Naive thymus-derived CD8-positive, alpha-beta T cell (primary cell): ENCODE data around the gene DMAC1. TPM values are rescaled to one million over a fixed set of nuclear protein-coding genes. Genes with fewer than 3 reads are reported as not detected.
A peak's percentile ranks its signal among the peaks of the same experiment; 100 is the strongest.

Source experiments
- ATAC-seq, 2 donors: fragments of 150-1000 bp; cut with Tn5 transposase in 1 of 2; sonication (Bioruptor Pico), chemical (Tn5 transposase) in 1 of 2; 1 replicate in 1 of 2; 2 replicates in 1 of 2; pipeline ENCODE4 v1.10.0; 2021; ENCODE audit warnings: mild to moderate bottlenecking in 2 of 2, moderate library complexity in 2 of 2
- POLR2A ChIA-PET: fragments of 350-600 bp; sonication (Branson Sonifier 250); formaldehyde crosslinking; loops from one replicate; lab custom pipeline; 2021; ENCODE audit warnings: antibody characterized with exemption; lab: Charles Lee
- DNase-seq, 10 donors: peaks; one replicate each; pipeline versions ENCODE4 v3.0.0 to v3.0.0-alpha.2; 2020 to 2022
- H3K27ac Mint-ChIP-seq, 10 donors: one replicate each; pipeline ENCODE4 v1.8.0; 2020 to 2022; ENCODE audit warnings: mild to moderate bottlenecking in 10 of 10, mixed read lengths in 10 of 10, moderate library complexity in 4 of 10, inconsistent platforms in 1 of 10
- H3K27me3 Mint-ChIP-seq, 5 donors: one replicate each; pipeline ENCODE4 v1.8.0; 2021 to 2022; ENCODE audit warnings: mixed read lengths in 5 of 5
- H3K36me3 Mint-ChIP-seq, 3 donors: one replicate each; pipeline ENCODE4 v1.8.0; 2020 to 2022; ENCODE audit warnings: mixed read lengths in 3 of 3, mild to moderate bottlenecking in 2 of 3, inconsistent platforms in 1 of 3
- H3K4me1 Mint-ChIP-seq, 4 donors: one replicate each; pipeline ENCODE4 v1.8.0; 2021 to 2022; ENCODE audit warnings: mixed read lengths in 4 of 4
- H3K4me3 Mint-ChIP-seq, 10 donors: one replicate each; pipeline ENCODE4 v1.8.0; 2020 to 2022; ENCODE audit warnings: mild to moderate bottlenecking in 10 of 10, mixed read lengths in 10 of 10, moderate library complexity in 6 of 10, inconsistent platforms in 1 of 10
- H3K9me3 Mint-ChIP-seq, 9 donors: one replicate each; pipeline ENCODE4 v1.8.0; 2020 to 2022; ENCODE audit warnings: mixed read lengths in 9 of 9, mild to moderate bottlenecking in 3 of 9, inconsistent platforms in 1 of 9, moderate library complexity in 1 of 9
- polyA plus RNA-seq, 3 donors: library from polyadenylated mRNA; unstranded; fragments of 300-500 nt; fragmentation: Illumina TruSeq; gene quantifications; one replicate each; pipeline ENCODE4 v1.2.3, GENCODE V29; 2021
- total RNA-seq, 8 experiments: library from RNA in 2 of 8; stranded (reverse) in 2 of 8; gene quantifications; one replicate each; pipeline ENCODE4 v1.2.3 and lab custom pipeline; 2021 to 2026

DMAC1 gene
- total and polyA plus RNA-seq, 5 experiments from 2014 or later = 34.7 to 69.9 (median 52.8) TPM

DNA sequence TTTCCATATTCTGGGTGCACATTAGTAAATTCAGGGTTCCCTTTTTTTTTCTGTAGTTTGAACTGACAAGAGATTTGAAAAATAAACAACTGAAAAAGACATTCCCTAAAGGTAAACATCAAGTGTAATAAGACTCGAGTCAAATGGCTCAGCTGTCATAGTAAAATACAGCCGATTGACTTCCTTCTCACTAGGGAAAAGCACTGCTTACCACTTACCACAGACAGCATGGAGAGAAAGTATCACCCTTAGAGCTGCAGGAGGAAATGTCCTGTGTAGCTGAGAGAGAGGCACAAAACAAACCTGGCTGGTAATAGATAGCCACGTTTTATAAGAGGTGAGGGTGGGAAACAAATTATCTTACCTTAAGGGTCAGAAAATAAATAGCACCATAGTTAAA is 12.1 kb upstream of the DMAC1 start:
- H3K4me3 Mint-ChIP-seq = no peak overlapping the region
- H3K9me3 Mint-ChIP-seq = no peaks in the 10 kb centered on the region
- H3K36me3 Mint-ChIP-seq = no peaks in the 10 kb centered on the region
- H3K27ac Mint-ChIP-seq = peak overlapping the region in 1 of 10 donors; percentile 47
- no peak for DNase-seq
- peaks cover 0 to 12% (median 0%) of the 10 kb centered on the region in 5 donors for H3K27me3 Mint-ChIP-seq
- POLR2A ChIA-PET = no interaction called here
- no peak for ATAC-seq
- H3K4me1 Mint-ChIP-seq = peaks cover 0 to 2% (median under 1%) of the 10 kb centered on the region in 4 donors

- no peaks in the 10 kb centered on the region for H3K9me3 Mint-ChIP-seq
- H3K36me3 Mint-ChIP-seq = peaks cover 0 to 6% (median 4%) of the 10 kb centered on the region in 3 donors
- no peak overlapping the region for H3K4me3 Mint-ChIP-seq
- no peak overlapping the region for H3K27ac Mint-ChIP-seq
- POLR2A ChIA-PET = no interaction called here
- DNase-seq (no peak), ATAC-seq (no peak)
- H3K4me1 Mint-ChIP-seq = peaks cover 7 to 20% (median 16%) of the 10 kb centered on the region in 4 donors
- no peaks in the 10 kb centered on the region for H3K27me3 Mint-ChIP-seq
These were observed 3.1 kb upstream of the DMAC1 start for GRCh38 chr9:7802666-7803065.

GRCh38 chr9:7799944-7800285 is 337 bp upstream of the DMAC1 start:
- peaks cover 4 to 31% (median 12%) of the 10 kb centered on the region in 3 donors for H3K36me3 Mint-ChIP-seq
- peak overlapping the region; percentile 81 to 95 (median 94) for H3K4me3 Mint-ChIP-seq
- ATAC-seq (peak; percentile 1 to 13), DNase-seq (peak in 1 of 10 donors; percentile 10)
- H3K4me1 Mint-ChIP-seq = peaks cover 15 to 41% (median 37%) of the 10 kb centered on the region in 4 donors
- POLR2A ChIA-PET = interaction anchor here (1.2 kb wide), 1 partner anchor 173 kb away, joined by 3 read pairs; no protein-coding TSS in a partner anchor
- H3K27me3 Mint-ChIP-seq = no peaks in the 10 kb centered on the region
- H3K9me3 Mint-ChIP-seq = no peaks in the 10 kb centered on the region
- peak overlapping the region; percentile 69 to 97 (median 95) for H3K27ac Mint-ChIP-seq

GRCh38 chr9:7794196-7794595 is 5.4 kb downstream of the DMAC1 start:
- Mint-ChIP-seq H3K9me3 (no peaks in the 10 kb centered on the region), H3K36me3 (peaks cover 4 to 67% (median 20%) of the 10 kb centered on the region in 3 donors), H3K4me3 (no peak overlapping the region), H3K27me3 (no peaks in the 10 kb centered on the region), H3K27ac (peak overlapping the region in 6 of 10 donors; percentile 12 to 65 (median 46)), H3K4me1 (peaks cover 30 to 60% (median 51%) of the 10 kb centered on the region in 4 donors)
- DNase-seq (no peak), ATAC-seq (no peak)
- POLR2A ChIA-PET = no interaction called here

DNA sequence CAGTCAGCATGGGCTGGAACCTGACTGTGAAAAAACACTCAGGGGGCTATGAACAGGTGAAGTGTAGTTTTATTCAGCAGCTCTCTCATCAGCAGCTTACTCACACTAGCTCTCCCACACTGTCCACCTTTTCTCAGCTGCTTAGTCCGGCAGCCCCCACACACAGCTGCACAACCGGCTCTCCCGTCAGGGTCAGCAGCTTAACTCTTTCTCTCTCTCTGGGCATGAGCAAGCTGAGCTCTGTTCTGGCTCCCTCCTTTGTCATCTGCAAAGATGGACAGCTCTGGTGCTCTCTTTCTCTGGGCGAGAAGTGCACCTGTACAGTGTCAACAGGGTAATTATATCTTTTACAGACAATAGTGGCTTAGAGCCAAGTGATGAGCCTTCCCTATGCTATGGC is 8.2 kb downstream of the DMAC1 start:
- H3K27ac Mint-ChIP-seq = peak overlapping the region in 8 of 10 donors; percentile 7 to 86 (median 40)
- no peak for DNase-seq
- peaks cover 0 to 52% (median 17%) of the 10 kb centered on the region in 3 donors for H3K36me3 Mint-ChIP-seq
- no peaks in the 10 kb centered on the region for H3K27me3 Mint-ChIP-seq
- POLR2A ChIA-PET = no interaction called here
- peaks cover 21 to 39% (median 30%) of the 10 kb centered on the region in 4 donors for H3K4me1 Mint-ChIP-seq
- H3K9me3 Mint-ChIP-seq = no peaks in the 10 kb centered on the region
- no peak overlapping the region for H3K4me3 Mint-ChIP-seq
- ATAC-seq = no peak

DNA sequence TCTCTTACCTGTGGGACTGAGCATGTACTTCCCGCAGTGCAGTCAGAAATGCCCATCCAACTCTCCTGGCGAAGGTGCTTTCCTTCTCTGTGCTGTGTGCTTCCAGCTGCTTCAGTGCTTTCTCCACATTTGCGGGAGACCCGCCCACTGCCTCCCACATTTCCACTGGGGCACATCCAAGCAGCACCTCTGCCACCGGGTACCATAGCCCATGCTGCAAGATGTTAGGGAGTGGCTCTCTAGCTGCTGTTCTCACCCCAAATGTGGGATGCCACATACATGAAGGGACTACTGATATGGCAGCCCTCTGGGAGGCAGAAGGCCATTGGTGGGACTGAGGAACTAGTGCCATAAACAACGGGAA is 8.8 kb downstream of the DMAC1 start:
- Mint-ChIP-seq H3K4me3 (no peak overlapping the region), H3K9me3 (no peaks in the 10 kb centered on the region), H3K4me1 (peaks cover 15 to 33% (median 25%) of the 10 kb centered on the region in 4 donors), H3K27ac (peak overlapping the region in 2 of 10 donors; percentile 9 to 52), H3K27me3 (no peaks in the 10 kb centered on the region), H3K36me3 (peaks cover 0 to 46% (median 12%) of the 10 kb centered on the region in 3 donors)
- DNase-seq = no peak
- POLR2A ChIA-PET = no interaction called here
- no peak for ATAC-seq

GRCh38 chr9:7790022-7790818 is 9.4 kb downstream of the DMAC1 start:
- DNase-seq (no peak), ATAC-seq (no peak)
- Mint-ChIP-seq H3K27me3 (no peaks in the 10 kb centered on the region), H3K36me3 (peaks cover 0 to 41% (median 12%) of the 10 kb centered on the region in 3 donors), H3K9me3 (no peaks in the 10 kb centered on the region), H3K4me1 (peaks cover 12 to 28% (median 21%) of the 10 kb centered on the region in 4 donors), H3K27ac (peak overlapping the region in 1 of 10 donors; percentile 4), H3K4me3 (no peak overlapping the region)
- POLR2A ChIA-PET = no interaction called here

DNA sequence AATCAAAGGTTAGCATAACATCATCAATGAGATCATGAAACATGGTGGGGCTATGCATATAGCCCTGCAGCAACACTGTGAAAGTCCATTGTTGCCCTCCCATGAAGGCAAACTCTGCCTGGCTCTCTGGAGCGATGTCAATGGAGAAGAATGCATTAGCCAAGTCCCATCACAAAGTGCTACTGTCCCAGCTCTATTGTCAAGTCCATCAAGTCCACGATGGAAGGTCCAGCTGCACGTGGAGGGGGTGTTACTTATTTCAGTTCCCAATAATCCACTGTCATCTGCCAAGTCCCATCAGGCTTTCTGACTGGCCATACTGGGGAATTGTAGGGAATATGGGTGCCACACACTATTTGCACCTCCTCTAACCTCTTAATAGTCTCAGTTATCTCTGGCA is 10.8 kb downstream of the DMAC1 start:
- H3K36me3 Mint-ChIP-seq = peaks cover 0 to 26% (median 7%) of the 10 kb centered on the region in 3 donors
- no peaks in the 10 kb centered on the region for H3K9me3 Mint-ChIP-seq
- DNase-seq (no peak), ATAC-seq (no peak)
- H3K4me1 Mint-ChIP-seq = peaks cover 5 to 26% (median 16%) of the 10 kb centered on the region in 4 donors
- H3K27me3 Mint-ChIP-seq = no peaks in the 10 kb centered on the region
- POLR2A ChIA-PET = no interaction called here
- no peak overlapping the region for H3K27ac Mint-ChIP-seq
- H3K4me3 Mint-ChIP-seq = no peak overlapping the region

DNA sequence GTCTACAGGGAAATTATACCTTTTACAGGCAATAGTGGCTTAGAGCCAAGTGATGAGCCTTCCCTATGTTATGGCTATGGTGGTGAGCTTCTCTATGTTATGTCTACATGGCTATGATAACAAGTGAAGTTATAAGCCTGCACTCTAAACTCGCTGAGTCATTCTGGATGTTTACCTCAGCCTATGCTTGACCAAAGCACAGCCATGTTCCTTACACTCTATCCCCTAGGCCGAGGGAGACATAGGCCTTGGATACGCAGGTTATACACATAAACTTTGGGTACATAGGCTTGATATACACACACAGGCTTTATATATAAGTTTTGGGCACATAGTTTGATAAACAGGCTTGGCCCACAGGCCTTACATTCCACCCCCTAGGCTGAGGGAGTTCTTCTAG is 13.8 kb downstream of the DMAC1 start:
- H3K9me3 Mint-ChIP-seq = no peaks in the 10 kb centered on the region
- POLR2A ChIA-PET = interaction anchor here (0.7 kb wide), 1 partner anchor 9 kb away, joined by 4 read pairs; no protein-coding TSS in a partner anchor
- H3K4me1 Mint-ChIP-seq = peaks cover 0 to 2% (median 0%) of the 10 kb centered on the region in 4 donors

DNA sequence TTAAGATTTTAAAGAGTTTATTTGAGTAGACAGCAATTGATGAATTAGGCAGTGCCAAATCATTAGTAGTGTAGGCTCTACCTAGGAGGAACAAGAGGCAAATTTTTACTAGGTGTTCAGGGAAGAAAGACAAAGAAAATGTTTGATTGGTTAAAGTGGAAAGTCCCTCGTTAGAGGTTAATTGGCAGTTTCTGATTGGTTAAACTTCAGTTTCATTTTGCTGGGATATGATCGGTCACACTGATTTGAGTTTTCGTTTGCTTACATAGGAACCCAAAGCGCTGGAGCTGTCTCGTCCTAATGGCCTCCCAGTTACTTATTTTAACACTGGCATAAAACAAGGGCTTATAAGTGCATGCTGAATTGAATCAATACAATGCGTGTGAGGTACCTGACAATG is 15.1 kb downstream of the DMAC1 start:
- ATAC-seq (no peak), DNase-seq (no peak)
- H3K27ac Mint-ChIP-seq = no peak overlapping the region
- H3K9me3 Mint-ChIP-seq = no peaks in the 10 kb centered on the region
- peaks cover 0 to 2% (median 0%) of the 10 kb centered on the region in 4 donors for H3K4me1 Mint-ChIP-seq
- POLR2A ChIA-PET = no interaction called here
- H3K36me3 Mint-ChIP-seq = peaks cover 0 to 2% (median 0%) of the 10 kb centered on the region in 3 donors
- peaks cover 0 to 2% (median 0%) of the 10 kb centered on the region in 5 donors for H3K27me3 Mint-ChIP-seq
- no peak overlapping the region for H3K4me3 Mint-ChIP-seq

More for the DNA sequence above, 13.8 kb downstream of the DMAC1 start:
- no peak overlapping the region for H3K4me3 Mint-ChIP-seq
- ATAC-seq (no peak), DNase-seq (no peak)
- H3K36me3 Mint-ChIP-seq = peaks cover 0 to 2% (median 0%) of the 10 kb centered on the region in 3 donors
- H3K27me3 Mint-ChIP-seq = no peaks in the 10 kb centered on the region
- peak overlapping the region in 1 of 10 donors; percentile 48 for H3K27ac Mint-ChIP-seq

DNA sequence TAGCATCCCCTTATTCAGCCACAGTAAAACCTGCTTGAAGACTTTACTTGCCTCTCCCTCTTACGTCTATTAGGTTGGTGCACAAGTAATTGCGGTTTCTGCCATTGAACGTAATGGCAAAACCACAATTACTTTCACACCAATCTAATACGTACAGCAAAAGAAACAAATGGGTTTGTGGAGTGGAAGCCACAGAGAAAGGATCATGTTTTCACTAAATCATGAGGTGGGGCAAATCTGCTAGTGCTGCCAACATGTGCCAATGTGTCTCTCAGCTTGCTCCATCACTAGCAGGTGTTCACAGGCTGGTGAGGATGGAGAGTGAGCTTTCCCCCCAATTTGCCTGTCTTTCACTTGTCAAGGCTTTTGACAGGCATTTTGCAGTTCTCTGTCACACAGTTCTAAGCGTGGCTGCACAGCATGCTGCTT is 15.9 kb downstream of the DMAC1 start:
- ATAC-seq (no peak), DNase-seq (no peak)
- peaks cover 0 to 2% (median 0%) of the 10 kb centered on the region in 4 donors for H3K4me1 Mint-ChIP-seq
- POLR2A ChIA-PET = no interaction called here
- H3K4me3 Mint-ChIP-seq = no peak overlapping the region
- no peaks in the 10 kb centered on the region for H3K9me3 Mint-ChIP-seq
- H3K27me3 Mint-ChIP-seq = peaks cover 0 to 2% (median 0%) of the 10 kb centered on the region in 5 donors
- peaks cover 0 to 2% (median 0%) of the 10 kb centered on the region in 3 donors for H3K36me3 Mint-ChIP-seq
- H3K27ac Mint-ChIP-seq = no peak overlapping the region

GRCh38 chr9:7782400-7783120 is 17.0 kb downstream of the DMAC1 start:
- no peak overlapping the region for H3K27ac Mint-ChIP-seq
- DNase-seq = no peak
- H3K36me3 Mint-ChIP-seq = peaks cover 0 to 1% (median 0%) of the 10 kb centered on the region in 3 donors
- H3K9me3 Mint-ChIP-seq = no peaks in the 10 kb centered on the region
- no peak for ATAC-seq
- peaks cover 0 to 2% (median 0%) of the 10 kb centered on the region in 5 donors for H3K27me3 Mint-ChIP-seq
- H3K4me1 Mint-ChIP-seq = peaks cover 0 to 2% (median 0%) of the 10 kb centered on the region in 4 donors
- POLR2A ChIA-PET = no interaction called here
- no peak overlapping the region for H3K4me3 Mint-ChIP-seq
